HG03280 (cell line): ENCODE results near the gene SH3BP4.
"Not testable (repeated sequence)": the region's sequence is repeated elsewhere in the genome, so short reads cannot be mapped to it uniquely, and the experiment has no call there.

ENCODE experiments used
- ATAC-seq: cut with Tn5 transposase; IDR thresholded peaks from one replicate; pipeline ENCODE4 v1.9.1; 2021; ENCODE audit warnings: mild to moderate bottlenecking, moderate library complexity; ENCODE audit not compliant: unreplicated experiment

SH3BP4 gene

GRCh38 chr2:235009081-235009480 is 57.3 kb downstream of the SH3BP4 start:
- ATAC-seq, result no peak

GRCh38 chr2:235010117-235010714 is 58.4 kb downstream of the SH3BP4 start:
- no peak for ATAC-seq

GRCh38 chr2:235011607-235011928 is 59.8 kb downstream of the SH3BP4 start:
- ATAC-seq, result no peak

DNA sequence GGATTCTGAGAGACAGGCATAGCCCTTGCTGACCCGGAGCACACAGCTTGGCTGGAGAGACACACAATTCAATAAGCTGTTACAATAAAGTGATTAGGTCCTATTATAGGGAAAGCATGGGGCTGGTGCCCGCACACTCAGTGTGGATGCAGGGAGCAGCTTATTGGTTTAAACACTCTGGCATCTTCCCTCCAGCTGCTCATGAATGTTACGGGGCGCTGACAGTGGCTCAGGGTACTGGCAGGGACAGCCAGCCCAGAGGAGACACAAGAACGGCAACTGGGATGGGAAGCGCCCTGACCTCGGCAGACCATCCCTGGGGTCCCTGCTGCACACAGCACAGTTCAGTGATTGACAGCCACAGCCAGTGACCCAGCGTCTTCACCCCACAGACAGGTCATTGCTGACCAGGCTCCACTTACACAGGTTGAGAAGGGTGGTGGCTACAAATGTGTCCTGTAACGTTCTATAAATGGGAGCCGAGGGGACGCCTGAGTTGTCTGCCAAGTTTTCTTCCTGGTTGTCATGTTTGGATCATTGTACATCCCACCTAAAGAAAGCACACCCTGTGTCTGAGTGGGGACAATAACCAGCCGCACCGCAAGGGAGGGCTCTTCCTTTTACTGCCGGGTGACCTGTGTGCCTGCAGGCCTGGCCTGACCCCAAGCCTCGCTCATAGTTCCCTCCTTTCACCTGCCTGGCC is 60.3 kb downstream of the SH3BP4 start:
- no peak for ATAC-seq

GRCh38 chr2:235017441-235017840 is 65.6 kb downstream of the SH3BP4 start:
- no peak for ATAC-seq

GRCh38 chr2:235018838-235019237 is 67.0 kb downstream of the SH3BP4 start:
- no peak for ATAC-seq

DNA sequence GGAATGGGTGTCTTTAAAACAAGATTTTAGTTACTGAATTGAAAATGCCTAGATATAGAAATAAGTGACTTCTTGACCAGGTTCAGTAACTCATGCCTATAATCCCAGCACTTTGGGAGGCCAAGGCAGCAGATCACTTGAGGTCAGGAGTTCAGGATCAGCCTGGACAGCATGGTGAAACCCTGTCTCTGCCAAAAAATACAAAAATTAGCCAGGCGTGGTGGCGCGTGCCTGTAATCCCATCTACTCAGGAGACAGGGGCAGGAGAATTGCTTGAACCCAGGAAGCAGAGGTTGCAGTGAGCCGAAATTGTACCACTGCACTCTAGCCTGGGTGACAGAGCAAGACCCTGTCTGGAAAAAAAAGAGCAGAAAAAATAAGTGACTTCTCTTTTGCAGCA is 68.3 kb downstream of the SH3BP4 start:
- ATAC-seq, result not testable (repeated sequence)

- no peak for ATAC-seq
These were observed 69.9 kb downstream of the SH3BP4 start for GRCh38 chr2:235021752-235022151.

DNA sequence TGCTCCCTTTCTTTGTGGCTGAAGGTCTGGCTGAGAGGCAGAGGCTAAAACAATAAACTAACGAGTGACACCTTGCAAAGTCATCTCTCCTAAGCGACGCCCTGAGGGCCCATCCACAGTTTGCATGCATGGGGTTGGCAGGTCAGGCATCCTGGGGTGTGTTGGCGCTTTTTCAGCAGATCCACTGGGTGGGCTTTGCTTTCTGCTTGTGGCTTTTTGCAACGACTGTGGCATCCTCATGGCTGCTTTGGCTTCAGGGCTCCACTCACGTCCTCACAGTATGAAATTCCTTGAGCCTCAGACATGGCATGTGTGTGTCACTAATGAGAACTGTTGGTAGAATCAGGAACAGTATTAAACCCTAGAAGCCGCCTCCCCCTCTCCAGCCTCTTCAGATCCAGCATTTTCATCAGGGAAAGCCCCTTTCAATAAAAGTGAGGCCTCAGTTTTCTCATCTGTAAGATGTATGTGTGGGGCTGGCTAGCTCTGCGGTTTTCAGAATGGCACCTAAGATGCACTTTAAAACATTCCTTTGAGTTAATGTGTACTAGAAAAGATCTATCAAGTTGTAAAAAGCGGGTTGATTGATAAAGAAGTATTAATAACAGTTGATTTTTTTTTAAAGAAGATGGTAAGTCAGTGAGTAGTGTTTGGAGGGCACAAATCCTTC is 72.5 kb downstream of the SH3BP4 start:
- ATAC-seq, result no peak

- ATAC-seq, result no peak
These were observed 73.3 kb downstream of the SH3BP4 start for GRCh38 chr2:235024931-235025773.

- no peak for ATAC-seq
These were observed 74.2 kb downstream of the SH3BP4 start for GRCh38 chr2:235025800-235026536.

DNA sequence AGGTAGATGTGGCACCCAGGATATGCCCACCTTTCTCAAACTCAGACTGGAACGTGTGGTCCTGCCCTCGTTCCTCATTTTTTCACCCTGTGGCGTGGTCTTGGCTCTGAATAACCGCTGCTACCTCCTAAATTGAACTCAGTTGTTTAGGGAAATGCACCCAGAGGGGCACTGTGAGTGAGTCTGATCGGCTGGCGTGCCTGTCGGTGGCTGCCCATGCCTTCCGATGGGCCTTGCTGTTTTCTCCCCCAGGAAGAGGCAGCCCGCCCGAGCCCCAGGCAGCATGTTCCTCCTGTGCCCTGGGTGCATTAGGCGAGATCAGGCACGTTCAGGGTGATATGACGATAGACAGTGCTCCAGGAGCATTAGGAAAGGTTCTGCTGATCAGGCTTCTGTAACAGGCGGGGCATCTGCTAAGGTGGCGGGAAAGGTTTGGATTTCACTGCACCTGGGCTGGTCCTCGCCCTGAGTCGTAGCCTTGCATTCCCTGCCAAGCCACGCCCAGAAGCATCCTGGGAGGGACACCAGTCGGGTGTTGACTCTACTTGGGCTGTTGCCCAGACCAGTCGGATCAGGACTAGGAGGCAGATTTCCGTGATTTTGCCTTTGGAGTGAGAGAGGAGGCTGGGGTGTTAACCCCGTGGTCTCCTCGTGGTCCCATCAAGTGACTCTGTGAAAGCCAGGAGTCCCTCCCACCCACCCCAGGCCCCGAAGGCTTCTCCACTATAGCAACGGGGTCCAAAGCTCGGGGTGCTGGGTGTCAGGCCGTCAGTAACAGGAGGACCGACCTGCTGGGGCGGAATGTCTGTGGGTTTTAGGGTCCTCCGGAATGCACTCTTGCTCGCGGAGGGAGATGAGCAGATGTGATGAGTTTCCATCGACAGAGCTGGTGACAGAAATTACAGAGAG is 75.1 kb downstream of the SH3BP4 start:
- no peak for ATAC-seq

DNA sequence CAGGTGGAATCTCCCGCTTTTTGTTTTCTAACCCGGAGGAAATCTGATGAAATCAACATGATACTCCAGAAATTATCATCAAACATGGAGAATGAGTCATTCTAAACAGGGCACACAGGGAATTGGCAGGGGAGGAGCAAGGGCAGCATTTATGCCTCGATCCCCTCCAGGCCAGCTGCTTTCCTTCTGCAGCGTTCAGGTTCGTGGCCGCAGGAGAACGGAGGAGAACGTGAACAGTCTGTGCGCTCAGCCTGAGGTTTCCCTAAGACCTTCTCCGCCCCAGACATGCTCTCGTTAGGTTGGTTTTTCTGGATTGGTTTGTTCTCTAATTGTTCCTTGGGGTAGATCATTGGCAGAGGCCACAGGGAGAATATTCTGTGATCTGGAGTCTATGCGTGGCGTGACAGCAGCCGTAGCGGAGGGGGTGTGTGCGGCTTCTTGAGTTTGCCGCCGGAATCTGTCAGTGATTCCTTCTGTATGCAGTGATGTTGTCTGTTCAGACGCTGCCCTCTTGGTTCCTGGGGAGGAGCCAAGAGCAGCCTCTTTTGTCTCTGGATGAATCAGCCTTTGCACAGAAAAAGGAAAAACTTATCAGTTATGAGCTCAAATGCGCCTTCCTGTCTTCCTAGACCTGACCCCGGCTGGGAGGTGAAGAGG is 75.9 kb downstream of the SH3BP4 start:
- ATAC-seq, result no peak

DNA sequence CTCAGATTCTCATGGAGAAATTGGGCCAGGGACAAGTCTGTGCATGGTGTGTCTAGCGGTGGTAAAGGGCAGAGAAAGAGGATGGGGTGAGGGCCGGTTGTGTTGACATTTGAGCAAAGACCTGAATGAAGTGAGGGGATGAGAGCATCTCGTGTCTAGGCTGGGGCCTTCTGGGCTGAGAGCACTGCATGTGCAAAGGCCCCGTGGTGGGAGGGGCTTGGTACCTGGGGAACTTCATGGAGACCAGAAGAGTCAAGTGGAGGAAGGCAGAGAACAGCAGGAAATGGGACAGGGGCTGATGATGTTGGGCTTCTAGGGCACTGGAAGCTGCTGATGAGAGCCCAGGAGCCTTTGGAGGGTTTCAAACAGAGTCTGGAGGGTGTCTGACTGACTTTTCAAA is 76.8 kb downstream of the SH3BP4 start:
- ATAC-seq, result no peak

DNA sequence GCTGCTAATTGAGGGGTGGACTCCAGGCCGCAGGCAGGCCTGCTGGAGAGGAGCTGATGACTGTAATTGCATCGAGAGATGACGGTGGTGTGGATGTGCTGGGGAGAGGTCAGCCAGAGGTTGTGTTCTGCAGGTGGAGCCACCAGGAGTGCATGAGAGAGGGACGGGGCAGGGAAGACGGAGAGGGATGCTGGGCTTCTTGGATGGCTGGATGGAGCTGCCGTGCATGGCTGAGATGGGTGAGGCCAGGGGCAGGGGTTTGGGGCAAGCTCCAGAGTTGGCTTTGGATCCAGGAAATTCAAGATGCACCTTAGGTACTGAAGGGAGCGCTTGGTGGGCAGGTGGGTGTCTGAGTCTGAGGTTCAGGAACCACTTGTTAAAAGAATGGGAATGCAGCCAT is 77.2 kb downstream of the SH3BP4 start:
- ATAC-seq, result no peak

GRCh38 chr2:235030126-235030525 is 78.3 kb downstream of the SH3BP4 start:
- ATAC-seq, result no peak

DNA sequence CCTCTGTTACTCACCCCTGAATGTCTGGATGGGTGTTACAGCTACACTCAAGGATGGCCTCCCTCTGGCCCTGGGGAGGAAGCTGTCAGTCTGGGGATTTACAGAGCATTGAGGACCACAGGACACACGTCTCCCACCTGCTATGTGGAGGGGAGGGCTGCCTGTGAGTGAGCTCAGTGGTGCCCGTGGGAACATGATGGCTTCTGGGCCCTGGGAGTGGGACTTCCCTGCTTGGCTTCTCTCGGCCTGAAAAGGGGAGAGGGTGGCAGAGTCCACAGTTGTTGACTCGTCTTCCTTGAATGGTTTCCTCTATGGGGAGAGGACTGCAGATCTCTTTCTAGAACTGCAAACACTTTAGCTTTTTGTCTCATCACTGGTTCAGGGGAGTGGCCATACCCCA is 79.1 kb downstream of the SH3BP4 start:
- no peak for ATAC-seq

- no peak for ATAC-seq
These were observed 80.0 kb downstream of the SH3BP4 start for GRCh38 chr2:235031686-235032373.

DNA sequence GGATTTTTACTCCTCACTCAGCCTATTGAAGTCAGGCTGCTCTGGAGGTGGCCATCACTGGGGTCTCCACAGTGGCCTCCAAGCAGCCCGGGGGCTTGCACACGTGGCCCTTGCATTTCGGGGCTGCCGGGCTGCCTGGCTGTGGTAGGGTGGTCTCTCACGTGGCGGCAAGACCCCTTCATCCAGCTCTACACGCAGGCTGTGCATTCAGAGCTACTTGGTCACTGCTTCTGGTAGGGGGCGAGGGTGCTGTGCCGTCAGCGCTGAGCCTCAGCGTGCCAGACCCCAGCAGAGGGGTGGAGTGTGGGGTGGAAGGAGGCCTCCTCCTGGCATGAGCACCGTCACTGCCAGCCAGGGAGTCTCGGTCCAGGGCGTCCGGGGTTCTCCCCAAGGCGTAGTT is 80.6 kb downstream of the SH3BP4 start:
- no peak for ATAC-seq
